D341Med (cell line): Measurements from ENCODE around the gene ADCY9.
"Not testable (repeated sequence)": the region's sequence is repeated elsewhere in the genome, so short reads cannot be mapped to it uniquely, and the experiment has no call there.

Experiments used
- DNase-seq: peaks from one replicate; pipeline ENCODE4 v3.0.0; 2012; ENCODE audit warnings: low spot score

ADCY9 gene

DNA sequence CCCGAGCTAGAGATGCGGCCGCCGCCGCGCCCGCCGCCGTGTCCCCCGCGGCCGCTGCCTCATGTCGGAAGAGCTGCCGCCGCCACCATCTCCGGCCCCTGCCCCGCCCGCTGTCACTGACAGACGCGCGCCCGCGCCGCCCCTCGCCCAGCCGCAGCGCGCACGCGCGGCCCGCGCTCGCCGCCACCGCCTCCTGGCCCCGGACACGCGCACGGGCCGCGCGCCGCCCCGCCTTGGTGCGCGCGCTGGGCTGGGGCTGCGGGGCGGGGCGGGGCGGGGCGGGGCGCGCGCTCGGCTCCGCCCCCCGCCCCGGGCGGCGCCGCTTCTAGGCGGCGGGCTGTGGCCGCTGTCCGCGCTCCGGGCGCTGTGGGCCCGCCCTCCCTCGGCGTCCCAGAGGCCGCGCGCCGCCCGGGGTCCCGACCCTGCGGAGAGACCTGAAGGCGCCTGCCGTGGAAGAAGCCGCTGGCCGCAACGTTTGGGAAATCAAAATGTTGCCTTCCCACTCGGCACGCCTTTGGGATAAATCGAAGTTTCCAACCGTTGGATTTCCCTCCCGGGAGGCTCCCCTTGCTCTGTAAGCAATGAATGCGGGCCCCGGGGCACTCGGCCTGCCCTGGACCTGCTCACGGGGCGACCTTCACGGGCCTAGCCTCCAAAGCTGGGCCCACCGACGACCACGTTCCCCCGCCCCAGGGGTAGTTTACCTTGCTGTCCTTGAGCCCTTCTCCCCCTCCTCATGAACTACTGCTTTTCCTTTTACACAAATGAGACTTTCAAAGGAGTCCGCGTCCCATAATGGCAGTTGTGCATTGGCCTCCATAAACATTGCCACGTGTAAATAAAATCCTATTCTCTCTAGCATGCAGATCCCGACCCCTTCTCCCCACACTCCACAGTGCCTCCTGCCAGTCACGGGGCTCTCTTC, at the start of gene ADCY9:
Gene ADCY9, minus strand, starts transcription at position 118 of the 925 bp plus-strand sequence. CDS start 1,000 bp downstream, outside the sequence.
- DNase-seq: peak; percentile 99

- DNase-seq: no peak
Observed at GRCh38 chr16:4160658-4161430, 44.6 kb upstream of the ADCY9 start.

DNA sequence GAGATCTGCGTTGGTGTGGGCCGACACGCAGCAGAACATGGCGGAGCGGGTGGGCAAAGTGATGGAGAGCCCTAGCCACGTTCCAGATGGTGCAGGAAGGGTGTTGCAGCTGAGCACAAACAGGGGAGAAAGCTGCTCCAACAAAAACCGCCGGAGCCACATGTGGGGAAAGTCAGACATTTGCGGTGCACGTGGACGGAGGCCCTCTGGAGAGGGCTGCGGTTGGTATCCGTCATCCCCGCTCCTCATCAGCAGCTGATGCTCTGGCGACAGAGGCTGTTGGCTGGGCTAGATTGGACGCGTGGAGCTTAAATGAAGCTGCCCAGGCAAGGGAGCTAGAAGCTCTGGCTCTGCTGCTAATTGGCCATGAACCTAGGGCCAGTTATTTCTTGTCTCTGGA, 43.5 kb upstream of the ADCY9 start:
- no peak for DNase-seq

DNA sequence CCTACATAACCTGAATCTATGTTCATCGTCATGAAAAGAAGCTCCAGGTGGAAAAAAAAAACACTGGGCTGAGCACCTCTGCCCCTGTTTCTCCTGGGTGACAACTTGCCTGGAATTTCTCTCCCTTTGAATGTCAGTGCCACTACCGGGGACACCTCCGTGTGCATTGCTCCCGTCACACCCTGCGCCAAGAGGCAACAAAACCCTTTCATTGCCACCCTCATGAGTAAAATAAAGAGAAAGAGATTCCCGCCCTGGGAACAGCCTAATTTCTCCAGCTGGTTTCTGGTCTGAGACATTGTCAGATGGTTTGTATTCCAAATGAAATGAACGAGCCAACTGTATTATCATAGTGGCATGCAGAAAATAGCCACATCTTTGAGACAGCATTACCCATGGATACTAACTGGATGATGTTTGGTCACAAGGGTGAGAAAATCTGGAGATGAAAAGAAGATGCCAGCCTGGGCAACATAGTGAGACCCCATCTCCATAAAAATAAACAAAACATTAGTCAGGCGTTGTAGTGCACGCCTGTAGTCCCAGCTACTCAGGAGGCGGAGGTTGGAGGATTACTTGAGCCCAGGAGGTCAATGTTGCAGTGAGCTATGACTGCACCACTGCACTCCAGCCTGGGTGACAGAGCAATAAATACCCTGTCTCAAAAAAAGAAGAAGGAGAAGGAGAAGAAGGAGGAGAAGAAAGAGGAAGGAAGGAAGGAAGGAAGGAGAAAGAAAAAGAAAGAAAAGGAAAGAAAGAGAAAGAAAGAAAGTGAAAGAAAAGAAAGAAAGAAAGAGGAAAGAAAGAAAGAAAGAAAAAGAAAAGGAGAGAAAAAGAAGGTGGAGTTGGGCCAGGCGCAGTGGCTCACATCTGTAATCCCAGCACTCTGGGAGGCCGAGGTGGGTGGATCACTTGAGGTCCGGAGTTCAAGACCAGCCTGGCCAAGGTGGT, 42.2 kb upstream of the ADCY9 start:
- no peak for DNase-seq

DNA sequence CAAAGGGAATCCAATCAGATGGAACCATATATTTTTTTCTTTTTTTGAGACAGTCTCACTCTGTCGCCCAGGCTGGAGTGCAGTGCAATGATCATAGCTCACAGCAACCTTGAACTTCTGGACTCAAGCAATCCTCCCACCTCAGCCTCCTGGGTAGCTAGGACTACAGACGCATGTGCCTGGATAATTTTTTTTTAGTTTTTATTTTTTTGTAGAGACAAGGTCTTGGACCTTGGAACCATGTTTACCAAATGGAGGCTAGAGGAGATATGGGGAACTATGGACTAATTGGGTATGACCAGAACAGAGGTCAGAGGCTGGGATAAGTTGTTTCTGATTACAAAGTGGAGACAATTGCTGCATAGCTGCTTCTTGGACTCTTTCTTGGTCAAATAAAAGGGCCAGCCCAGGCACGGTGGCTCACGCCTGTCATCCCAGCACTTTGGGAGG, 41.2 kb upstream of the ADCY9 start:
- DNase-seq: no peak

DNA sequence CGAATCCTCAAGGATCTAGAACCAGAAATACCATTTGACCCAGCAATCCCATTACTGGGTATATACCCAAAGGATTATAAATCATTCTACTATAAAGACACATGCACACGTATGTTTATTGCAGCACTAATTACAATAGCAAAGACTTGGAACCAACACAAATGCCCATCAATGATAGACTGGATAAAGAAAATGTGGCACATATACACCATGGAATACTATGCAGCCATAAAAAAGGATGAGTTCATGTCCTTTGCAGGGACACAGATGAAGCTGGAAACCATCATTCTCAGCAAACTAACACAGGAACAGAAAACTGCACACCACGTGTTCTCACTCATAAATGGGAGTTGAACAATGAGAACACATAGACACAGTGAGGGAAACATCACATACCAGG, 40.3 kb upstream of the ADCY9 start:
- DNase-seq: not testable (repeated sequence)

GRCh38 chr16:4153364-4153763, 37.1 kb upstream of the ADCY9 start:
- not testable (repeated sequence) for DNase-seq

DNA sequence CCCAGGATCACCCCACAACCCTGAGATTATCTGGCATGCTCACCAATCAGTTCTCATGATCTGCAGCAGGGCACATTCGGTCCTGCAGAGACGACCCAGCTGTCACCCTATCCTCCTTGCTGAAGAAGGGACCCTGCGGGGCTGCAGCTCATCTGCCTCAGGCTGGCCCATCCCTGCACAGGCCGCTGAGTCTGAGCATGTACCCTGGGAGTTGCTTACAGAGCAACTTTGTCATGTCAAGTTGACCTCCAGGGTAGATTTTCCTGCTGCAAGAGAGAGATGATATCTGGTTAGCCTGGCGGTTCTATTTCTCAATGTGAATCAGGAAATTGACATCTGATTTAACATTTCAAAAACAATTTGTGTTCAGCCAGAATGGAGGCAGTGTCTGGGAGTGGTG, 36.0 kb upstream of the ADCY9 start:
- no peak for DNase-seq

DNA sequence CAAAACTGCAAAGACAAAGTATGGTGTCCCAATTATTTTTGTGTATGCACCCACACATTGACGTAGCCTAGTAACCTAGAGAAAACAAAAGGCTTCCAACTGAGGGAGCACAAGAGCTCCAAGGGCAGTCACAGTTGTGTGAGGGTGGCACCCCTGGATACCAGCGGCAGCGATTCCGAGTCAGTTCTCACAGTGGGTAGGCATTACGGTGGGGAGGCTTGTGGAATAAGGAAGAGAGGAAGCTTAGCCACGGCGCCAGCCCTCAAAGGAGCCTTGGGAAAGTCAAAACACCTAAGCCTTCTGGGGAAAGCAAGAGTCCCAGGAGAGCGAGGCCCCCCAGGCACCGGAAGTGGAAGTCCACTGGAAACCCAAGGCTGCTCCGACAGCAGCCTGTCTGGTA, 31.0 kb upstream of the ADCY9 start:
- DNase-seq: no peak

DNA sequence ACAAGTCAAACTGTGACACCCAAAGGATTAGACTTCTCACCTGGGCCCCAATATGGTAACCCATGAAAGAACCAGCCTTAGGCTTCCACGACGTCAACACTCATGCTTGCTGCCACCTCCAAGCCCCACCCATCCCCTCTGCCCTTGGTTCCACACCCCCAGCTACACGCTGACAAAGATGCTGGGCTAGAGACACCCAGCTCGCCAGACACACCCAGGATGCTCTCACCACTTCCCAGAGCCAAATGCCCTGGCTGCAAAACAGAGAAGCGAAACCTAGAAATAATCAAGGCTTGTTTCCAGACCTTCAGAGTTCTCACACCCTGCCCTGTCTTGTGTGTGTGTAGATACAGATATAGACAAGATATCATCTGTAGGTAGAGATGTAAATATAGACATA, 26.0 kb upstream of the ADCY9 start:
- DNase-seq: no peak

DNA sequence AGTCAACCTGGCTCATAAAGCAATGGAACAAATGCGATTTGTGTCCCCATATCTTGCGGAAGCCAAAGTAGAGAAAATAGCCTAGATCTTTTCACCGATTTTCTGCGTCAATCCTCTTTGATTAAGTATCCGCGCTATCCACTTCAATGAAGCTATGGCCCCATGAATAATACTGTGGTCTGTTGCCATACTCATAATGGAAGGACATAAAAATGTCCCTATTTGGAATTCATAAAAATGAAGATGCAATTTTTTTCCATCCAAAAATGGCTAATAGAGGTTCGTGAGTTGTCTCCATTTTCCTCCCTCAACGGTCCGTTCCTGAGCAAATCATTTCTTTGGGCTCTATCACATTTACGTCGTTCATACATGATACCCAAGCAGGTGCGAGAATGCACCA, 25.4 kb upstream of the ADCY9 start:
- no peak for DNase-seq

GRCh38 chr16:4140652-4141051, 24.4 kb upstream of the ADCY9 start:
- DNase-seq: no peak

GRCh38 chr16:4139968-4140367, 23.7 kb upstream of the ADCY9 start:
- DNase-seq: no peak

DNA sequence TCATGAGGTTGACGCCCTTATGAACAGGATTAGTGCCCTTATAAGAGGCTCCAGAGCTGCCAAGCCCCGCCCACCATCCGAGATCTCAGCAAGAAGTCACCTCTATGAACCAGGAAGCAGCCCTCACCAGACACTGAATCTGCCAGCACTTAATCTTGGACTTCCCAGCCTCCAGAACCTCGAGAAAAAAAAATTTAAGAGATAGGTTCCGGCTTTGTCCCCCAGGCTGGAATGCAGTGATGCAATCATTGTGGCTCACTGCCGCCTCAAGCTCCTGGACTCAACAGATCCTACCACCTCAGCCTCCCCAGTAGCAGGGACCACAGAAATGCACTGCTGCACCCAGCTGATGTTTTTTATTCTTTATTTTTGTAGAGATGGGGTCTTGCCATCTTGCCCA, 22.5 kb upstream of the ADCY9 start:
- no peak for DNase-seq

- DNase-seq: no peak
Observed at GRCh38 chr16:4137438-4137837, 21.2 kb upstream of the ADCY9 start.

DNA sequence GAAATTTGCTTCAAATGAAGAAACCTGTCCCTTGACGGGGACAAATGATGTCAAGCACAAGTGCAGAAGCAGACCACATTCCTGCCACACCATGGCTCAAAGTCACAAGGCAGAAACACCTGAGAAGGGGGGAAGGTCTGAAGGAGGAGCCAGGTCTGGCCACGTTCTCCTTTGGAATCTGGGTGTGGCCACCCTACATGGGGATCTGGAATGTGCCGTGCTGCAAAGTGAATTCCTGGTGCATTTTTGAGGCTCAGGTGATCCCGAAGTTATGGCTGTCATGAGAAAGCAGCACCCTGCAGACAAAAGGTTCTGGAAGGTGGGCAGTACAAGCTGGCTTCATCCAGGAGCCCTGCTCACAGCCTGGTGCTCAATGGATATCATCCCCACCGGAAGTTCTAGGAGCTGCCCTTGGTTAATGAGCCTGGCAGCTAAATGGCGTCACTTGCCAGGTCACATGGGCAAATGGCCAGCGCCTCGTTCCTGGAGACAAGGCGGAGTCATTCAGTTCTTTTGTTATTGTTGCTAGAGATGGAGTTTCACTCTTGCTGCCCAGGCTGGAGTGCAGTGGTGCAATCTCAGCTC, 20.1 kb upstream of the ADCY9 start:
- no peak for DNase-seq

DNA sequence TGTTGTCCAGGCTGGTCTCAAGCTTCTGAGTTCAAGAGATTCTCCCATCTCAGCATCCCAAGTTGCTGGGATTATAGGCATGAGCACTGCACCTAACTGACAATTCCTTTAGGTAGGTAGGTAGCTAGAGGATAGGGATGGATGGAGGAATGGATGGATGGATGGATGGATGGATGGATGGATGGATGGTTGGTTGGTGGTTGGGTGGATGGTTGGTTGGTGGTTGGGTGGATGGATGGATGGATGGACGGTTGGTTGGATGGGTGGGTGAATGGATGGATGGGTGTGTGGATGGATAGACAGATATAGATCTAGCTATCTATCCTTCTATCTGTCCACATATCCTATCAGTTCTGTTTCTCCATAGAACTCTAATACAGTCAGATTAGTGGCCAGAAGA, 19.3 kb upstream of the ADCY9 start:
- DNase-seq: no peak

- no peak for DNase-seq
Observed at GRCh38 chr16:4133897-4134372, 17.7 kb upstream of the ADCY9 start.

DNA sequence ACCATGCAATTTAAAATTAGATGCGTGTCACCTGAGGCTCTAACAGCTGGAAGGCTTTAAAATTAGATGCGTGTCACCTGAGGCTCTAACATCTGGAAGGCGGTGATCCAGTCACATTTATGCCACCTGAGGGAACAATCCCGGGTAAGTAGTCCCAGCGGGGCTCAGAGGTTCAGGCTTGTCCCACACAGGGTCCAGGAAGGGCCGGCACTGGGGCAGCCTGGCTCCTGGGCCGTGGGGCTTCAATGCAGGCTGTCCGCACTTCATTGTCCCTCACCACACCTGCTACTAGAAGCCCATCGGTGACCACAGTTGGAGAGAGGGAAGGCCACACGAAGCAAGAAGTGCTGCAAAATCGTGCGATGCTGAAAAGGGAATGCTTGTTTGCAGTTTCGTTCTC, 15.4 kb upstream of the ADCY9 start:
- no peak for DNase-seq

GRCh38 chr16:4124535-4125294, 8.5 kb upstream of the ADCY9 start:
- DNase-seq: no peak
